Kidney epithelial cell (primary cell): ENCODE data around the gene RASAL1. TPM values are rescaled to one million over a fixed set of nuclear protein-coding genes. Genes with fewer than 3 reads are reported as not detected.
A peak's percentile ranks its signal among the peaks of the same experiment; 100 is the strongest.

Experiments used
- DNase-seq: peaks from one replicate; pipeline ENCODE4 v3.0.0-alpha.2; 2010; ENCODE audit warnings: low read depth
- H3K27me3 ChIP-seq: 2 replicates; pipeline ENCODE4 v1.6.0; 2011; ENCODE audit warnings: low read length; ENCODE audit not compliant: control insufficient read depth, insufficient read depth
- H3K36me3 ChIP-seq: 2 replicates; pipeline ENCODE4 v1.5.1; 2011; ENCODE audit warnings: low read length; ENCODE audit not compliant: control insufficient read depth, insufficient read depth
- H3K4me3 ChIP-seq: 2 replicates; pipeline ENCODE4 v1.5.1; 2011; ENCODE audit warnings: low read depth, mild to moderate bottlenecking, control low read depth, low read length
- total RNA-seq: library from RNA; depleted of rRNA; stranded (reverse); fragments of >200 nt; gene quantifications from 2 replicates; pipeline ENCODE4 v1.2.3, GENCODE V29; 2015
- TF ChIP-seq, protein P1 (sequence below): IDR thresholded peaks from 2 replicates; pipeline ENCODE4 v1.5.1; 2011; ENCODE audit warnings: mild to moderate bottlenecking, moderate library complexity, low read length, control low read depth, inconsistent platforms; ENCODE audit not compliant: insufficient read depth, poor library complexity, severe bottlenecking

The RASAL1 gene
- total RNA-seq, 1 donor from 2014 or later: 1.1 TPM

- Histone ChIP-seq H3K27me3 (peaks cover 47% of the 10 kb centered on the region), H3K36me3 (no peaks in the 10 kb centered on the region)
Observed at GRCh38 chr12:113056631-113057488, 78.7 kb downstream of the RASAL1 start, which contains the start of gene DTX1. Gene DTX1, plus strand, starts transcription at chr12:113056730. Its CDS starts 1,463 bp downstream, at chr12:113058193.

GRCh38 chr12:113056381-113056630 lies 79.3 kb downstream of the RASAL1 start:
- DNase-seq: no peak
- Histone ChIP-seq H3K27me3 (peaks cover 47% of the 10 kb centered on the region), H3K36me3 (no peaks in the 10 kb centered on the region), H3K4me3 (peak overlapping the region; percentile 38)
- TF ChIP-seq, protein P1, sequence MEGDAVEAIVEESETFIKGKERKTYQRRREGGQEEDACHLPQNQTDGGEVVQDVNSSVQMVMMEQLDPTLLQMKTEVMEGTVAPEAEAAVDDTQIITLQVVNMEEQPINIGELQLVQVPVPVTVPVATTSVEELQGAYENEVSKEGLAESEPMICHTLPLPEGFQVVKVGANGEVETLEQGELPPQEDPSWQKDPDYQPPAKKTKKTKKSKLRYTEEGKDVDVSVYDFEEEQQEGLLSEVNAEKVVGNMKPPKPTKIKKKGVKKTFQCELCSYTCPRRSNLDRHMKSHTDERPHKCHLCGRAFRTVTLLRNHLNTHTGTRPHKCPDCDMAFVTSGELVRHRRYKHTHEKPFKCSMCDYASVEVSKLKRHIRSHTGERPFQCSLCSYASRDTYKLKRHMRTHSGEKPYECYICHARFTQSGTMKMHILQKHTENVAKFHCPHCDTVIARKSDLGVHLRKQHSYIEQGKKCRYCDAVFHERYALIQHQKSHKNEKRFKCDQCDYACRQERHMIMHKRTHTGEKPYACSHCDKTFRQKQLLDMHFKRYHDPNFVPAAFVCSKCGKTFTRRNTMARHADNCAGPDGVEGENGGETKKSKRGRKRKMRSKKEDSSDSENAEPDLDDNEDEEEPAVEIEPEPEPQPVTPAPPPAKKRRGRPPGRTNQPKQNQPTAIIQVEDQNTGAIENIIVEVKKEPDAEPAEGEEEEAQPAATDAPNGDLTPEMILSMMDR: no peak

More at GRCh38 chr12:113056631-113057488, 78.7 kb downstream of the RASAL1 start, which contains the start of gene DTX1:
- TF ChIP-seq, protein P1: no peak
- DNase-seq: no peak
- peak within 1 kb of the TSS; percentile 38 for H3K4me3 ChIP-seq

DNA sequence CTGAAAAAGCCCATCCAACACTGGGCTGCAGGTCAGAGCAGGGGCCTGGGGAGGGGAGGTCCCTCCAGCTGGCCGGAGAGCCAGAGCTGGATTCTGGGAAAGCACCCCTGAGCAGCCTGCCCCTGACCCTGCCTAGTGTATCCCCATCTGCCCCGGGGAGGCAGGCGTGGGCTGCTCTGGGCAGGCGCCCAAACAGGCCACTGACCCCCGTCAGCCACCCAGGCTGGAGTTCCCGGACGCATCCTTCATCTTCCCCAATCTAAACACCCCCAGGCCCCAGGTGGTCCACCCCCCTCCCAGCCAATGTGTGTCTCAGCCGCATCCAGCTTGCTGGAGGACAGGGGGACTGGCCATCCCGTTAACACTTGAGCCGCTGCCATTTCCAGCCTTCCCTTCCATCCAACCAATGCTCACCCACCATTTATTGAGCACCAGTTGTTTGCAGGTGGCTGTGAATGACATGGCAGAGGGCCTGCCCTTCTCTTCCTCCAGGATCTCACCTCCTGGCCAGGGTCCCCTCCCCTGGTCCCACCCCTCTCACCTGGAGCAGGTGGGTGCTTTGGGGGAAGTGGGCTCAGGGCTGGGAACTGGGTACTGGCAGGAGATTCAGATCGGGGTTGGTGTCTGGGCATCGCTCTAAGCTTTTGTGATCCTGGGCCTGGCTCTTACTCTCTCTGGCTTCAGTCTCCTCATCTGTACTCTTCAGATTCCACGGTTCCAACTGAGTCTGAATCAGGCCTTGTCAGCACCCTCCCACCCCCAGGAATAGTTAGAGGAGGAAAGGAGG lies 79.8 kb downstream of the RASAL1 start:
- no peak for DNase-seq
- TF ChIP-seq, protein P1: no peak
- no peaks in the 10 kb centered on the region for H3K36me3 ChIP-seq
- H3K27me3 ChIP-seq: peaks cover 47% of the 10 kb centered on the region
- no peak overlapping the region for H3K4me3 ChIP-seq

DNA sequence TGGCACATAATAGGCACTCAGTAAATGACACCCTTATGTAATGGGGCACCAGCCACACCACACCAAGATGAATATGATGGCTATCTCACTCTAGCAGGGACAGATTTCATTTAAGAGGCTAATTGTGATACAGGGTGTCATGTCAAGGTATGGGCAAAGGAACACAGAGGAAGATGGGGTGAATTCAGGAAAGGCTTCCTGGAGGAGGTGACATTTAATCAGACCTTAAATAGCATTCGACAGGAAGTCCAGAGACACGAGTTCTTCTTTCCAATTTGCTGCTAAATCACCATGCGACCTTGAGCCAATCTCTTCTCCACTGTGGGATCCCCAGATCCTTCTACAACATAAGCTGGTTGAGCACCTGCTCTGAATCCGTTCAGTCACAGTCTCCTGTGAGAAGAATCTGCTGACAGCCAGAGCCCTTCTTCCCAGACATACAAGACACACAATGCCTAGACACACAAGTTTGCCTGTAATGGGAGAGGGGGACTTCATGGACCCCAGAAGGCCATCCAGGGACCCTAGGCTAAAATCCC lies 80.5 kb downstream of the RASAL1 start:
- no peak for DNase-seq
- peaks cover 47% of the 10 kb centered on the region for H3K27me3 ChIP-seq
- H3K36me3 ChIP-seq: no peaks in the 10 kb centered on the region
- TF ChIP-seq, protein P1: no peak
- no peak overlapping the region for H3K4me3 ChIP-seq

- H3K36me3 ChIP-seq: no peaks in the 10 kb centered on the region
- peaks cover 34% of the 10 kb centered on the region for H3K27me3 ChIP-seq
- H3K4me3 ChIP-seq: no peak overlapping the region
- no peak for DNase-seq
- TF ChIP-seq, protein P1: no peak
Observed at GRCh38 chr12:113052326-113052725, 83.2 kb downstream of the RASAL1 start.
